Measurements from ENCODE around the gene BRD9.

DNA sequence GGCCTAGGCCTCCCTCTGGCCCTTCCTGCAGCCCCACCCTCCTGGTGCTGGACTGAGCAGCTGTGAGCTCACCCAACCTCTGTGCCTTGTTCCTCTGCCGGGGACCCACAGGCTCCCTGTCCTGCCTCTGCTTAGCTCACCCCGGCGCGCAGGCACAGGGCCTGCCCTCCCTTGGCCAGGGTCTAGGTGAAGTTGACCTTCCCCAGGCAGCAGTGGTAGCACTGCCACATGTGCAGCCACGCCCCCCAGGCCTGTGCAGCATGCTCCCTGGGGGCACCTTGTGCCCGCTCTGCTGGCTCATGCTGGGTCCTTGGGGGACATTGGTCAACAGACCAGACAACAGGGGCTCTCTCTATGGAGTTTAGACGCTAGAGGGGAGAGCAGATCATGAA is 18.2 kb upstream of the BRD9 start:
- TF ChIP-seq, protein P1, sequence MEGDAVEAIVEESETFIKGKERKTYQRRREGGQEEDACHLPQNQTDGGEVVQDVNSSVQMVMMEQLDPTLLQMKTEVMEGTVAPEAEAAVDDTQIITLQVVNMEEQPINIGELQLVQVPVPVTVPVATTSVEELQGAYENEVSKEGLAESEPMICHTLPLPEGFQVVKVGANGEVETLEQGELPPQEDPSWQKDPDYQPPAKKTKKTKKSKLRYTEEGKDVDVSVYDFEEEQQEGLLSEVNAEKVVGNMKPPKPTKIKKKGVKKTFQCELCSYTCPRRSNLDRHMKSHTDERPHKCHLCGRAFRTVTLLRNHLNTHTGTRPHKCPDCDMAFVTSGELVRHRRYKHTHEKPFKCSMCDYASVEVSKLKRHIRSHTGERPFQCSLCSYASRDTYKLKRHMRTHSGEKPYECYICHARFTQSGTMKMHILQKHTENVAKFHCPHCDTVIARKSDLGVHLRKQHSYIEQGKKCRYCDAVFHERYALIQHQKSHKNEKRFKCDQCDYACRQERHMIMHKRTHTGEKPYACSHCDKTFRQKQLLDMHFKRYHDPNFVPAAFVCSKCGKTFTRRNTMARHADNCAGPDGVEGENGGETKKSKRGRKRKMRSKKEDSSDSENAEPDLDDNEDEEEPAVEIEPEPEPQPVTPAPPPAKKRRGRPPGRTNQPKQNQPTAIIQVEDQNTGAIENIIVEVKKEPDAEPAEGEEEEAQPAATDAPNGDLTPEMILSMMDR (conservative IDR thresholded peaks at IDR 0.05 in 1 of 2, IDR thresholded peaks at IDR 0.05 in 1 of 2; ENCODE audit: extremely low read depth in 1 of 2, insufficient read depth in 1 of 2, low read depth in 1 of 2, low read length in 2 of 2): no peak
- TF ChIP-seq EZH2 (IDR thresholded peaks at IDR 0.05; ENCODE audit: borderline replicate concordance, low read length): no peak

Measured in mammary epithelial cell (primary cell).